HCT116 (cell line): ENCODE data around the gene UMAD1. TPM values are rescaled to one million over a fixed set of nuclear protein-coding genes. Genes with fewer than 3 reads are reported as not detected.

Experiments
- ATAC-seq: fragments of 200-7000 bp; cut with Tn5 transposase; 2 replicates; pipeline ENCODE4 v1.9.1; 2020; ENCODE audit warnings: mild to moderate bottlenecking, moderate library complexity
- BruUV-seq: library from RNA; stranded (reverse); fragments of 400-500 nt; replicated peaks from 2 replicates; lab custom pipeline; 2021; lab: Mats Ljungman, UMichigan
- CTCF ChIA-PET: fragments of 300-600 bp; sonication (Branson Sonifier 250); formaldehyde crosslinking; loops from one replicate; lab custom pipeline; 2021; ENCODE audit warnings: antibody characterized with exemption; lab: Charles Lee
- POLR2A ChIA-PET: fragments of 300-600, 350-600 bp; sonication (Branson Sonifier 250); formaldehyde crosslinking; loops from one replicate; lab custom pipeline; 2021; ENCODE audit warnings: antibody characterized with exemption; lab: Charles Lee
- RAD21 ChIA-PET, 2 experiments: fragments of 300-600 bp; sonication (Branson Sonifier 250); formaldehyde crosslinking; loops; one replicate each; lab custom pipeline; 2023; ENCODE audit warnings: low total read pairs in 2 of 2; ENCODE audit not compliant: uncharacterized antibody in 2 of 2, unreplicated experiment in 2 of 2, low non-redundant PET in 1 of 2; lab: Charles Lee
- DNase-seq: peaks from one replicate; pipeline ENCODE4 v3.0.0-alpha.2; 2010; ENCODE audit warnings: low read depth, low spot score
- H2AFZ ChIP-seq: fragments of 200-600 bp; shearing (Covaris generic), sonication (generic); 2 replicates; pipeline ENCODE4 v1.6.1; 2017; ENCODE audit warnings: low read depth, mixed run types, mixed read lengths, antibody characterized with exemption, low read length; ENCODE audit not compliant: poor library complexity, severe bottlenecking
- H3K27ac ChIP-seq: 2 replicates; pipeline ENCODE4 v1.5.1; 2012; ENCODE audit warnings: low read depth, low read length
- H3K27me3 ChIP-seq: fragments of 200-600 bp; sonication (generic); 2 replicates; pipeline ENCODE4 v1.6.1; 2016; ENCODE audit warnings: mixed run types, low read length, mixed read lengths; ENCODE audit not compliant: insufficient read depth
- H3K36me3 ChIP-seq, 2 experiments: fragments of 200-500 bp in 1 of 2; fragments of 200-600 bp in 1 of 2; sonication (Bioruptor generic) in 1 of 2; sonication (generic) in 1 of 2; 2 replicates each; pipeline versions ENCODE4 v1.5.1 to v1.6.1; 2014 to 2016; ENCODE audit warnings: low read length in 2 of 2, inconsistent platforms in 1 of 2, mixed read lengths in 1 of 2, mixed run types in 1 of 2; ENCODE audit not compliant: insufficient read depth in 2 of 2, control insufficient read depth in 1 of 2
- H3K4me1 ChIP-seq, 2 experiments: fragments of 200-600 bp in 1 of 2; sonication (generic) in 1 of 2; 2 replicates each; pipeline versions ENCODE4 v1.5.1 to v1.6.1; 2012 to 2017; ENCODE audit warnings: low read length in 2 of 2, inconsistent platforms in 1 of 2, mild to moderate bottlenecking in 1 of 2, mixed read lengths in 1 of 2, mixed run types in 1 of 2, moderate library complexity in 1 of 2; ENCODE audit not compliant: insufficient read depth in 2 of 2, control insufficient read depth in 1 of 2
- H3K4me2 ChIP-seq: fragments of 200-600 bp; sonication (generic); 2 replicates; pipeline ENCODE4 v1.6.1; 2017; ENCODE audit warnings: mixed run types, low read length, mixed read lengths
- H3K4me3 ChIP-seq, 2 experiments: fragments of 200-600 bp in 1 of 2; sonication (generic) in 1 of 2; replicated peaks in 1 of 2; 2 replicates each; pipeline ENCODE4 v1.5.1; 2011 to 2016; ENCODE audit warnings: low read length in 2 of 2, control low read depth in 1 of 2, low read depth in 1 of 2, mild to moderate bottlenecking in 1 of 2, mixed read lengths in 1 of 2, mixed run types in 1 of 2
- H3K79me2 ChIP-seq: fragments of 200-600 bp; sonication (generic); 2 replicates; pipeline ENCODE4 v1.6.1; 2017; ENCODE audit warnings: mild to moderate bottlenecking, mixed run types, low read length, moderate library complexity, mixed read lengths; ENCODE audit not compliant: insufficient read depth
- H3K9ac ChIP-seq: fragments of 200-600 bp; sonication (generic); 2 replicates; pipeline ENCODE4 v1.6.1; 2016; ENCODE audit warnings: low read length, mixed read lengths
- H3K9me2 ChIP-seq: fragments of 200-600 bp; sonication (generic), shearing (Covaris generic); 2 replicates; pipeline ENCODE4 v1.6.1; 2017; ENCODE audit warnings: mixed run types, mild to moderate bottlenecking, moderate library complexity; ENCODE audit not compliant: insufficient read depth
- H3K9me3 ChIP-seq, 2 experiments: fragments of 200-500 bp in 1 of 2; fragments of 200-600 bp in 1 of 2; sonication (Bioruptor generic) in 1 of 2; sonication (generic) in 1 of 2; 2 replicates each; pipeline ENCODE4 v1.6.1; 2014 to 2017; ENCODE audit warnings: low read length in 2 of 2, mixed read lengths in 2 of 2, inconsistent platforms in 1 of 2, low read depth in 1 of 2, mild to moderate bottlenecking in 1 of 2, mixed run types in 1 of 2, moderate library complexity in 1 of 2; ENCODE audit not compliant: control insufficient read depth in 1 of 2, insufficient read depth in 1 of 2
- H4K20me1 ChIP-seq: fragments of 200-600 bp; sonication (generic), shearing (Covaris generic); 2 replicates; pipeline ENCODE4 v1.6.1; 2017; ENCODE audit warnings: mixed run types, mild to moderate bottlenecking, moderate library complexity; ENCODE audit not compliant: insufficient read depth
- ATF3 ChIP-seq: IDR thresholded peaks from 2 replicates; pipeline ENCODE4 v1.6.1; 2012
- CEBPB ChIP-seq: IDR thresholded peaks from 2 replicates; pipeline ENCODE4 v1.6.1; 2012; ENCODE audit warnings: low read depth
- CTCF ChIP-seq, 3 experiments: fragments of 200-600 bp in 1 of 3; sonication (generic) in 1 of 3; IDR thresholded peaks in 2 of 3; conservative IDR thresholded peaks in 1 of 3; 2 replicates each; pipeline ENCODE4 v1.5.1; 2012 to 2017; ENCODE audit warnings: low read depth in 2 of 3, low read length in 2 of 3, antibody characterized with exemption in 1 of 3, borderline replicate concordance in 1 of 3, control low read depth in 1 of 3, mild to moderate bottlenecking in 1 of 3, mixed read lengths in 1 of 3, mixed run types in 1 of 3, moderate library complexity in 1 of 3; ENCODE audit not compliant: insufficient read depth in 1 of 3
- ELF1 ChIP-seq: IDR thresholded peaks from 2 replicates; pipeline ENCODE4 v1.6.1; 2012; ENCODE audit warnings: low read depth, borderline replicate concordance
- EZH2 ChIP-seq: fragments of 200-600 bp; sonication (generic); IDR thresholded peaks from 2 replicates; pipeline ENCODE4 v1.6.1; 2017; ENCODE audit warnings: antibody characterized with exemption, mixed run types
- EZH2phosphoT487 ChIP-seq: fragments of 200-600 bp; IDR thresholded peaks from 2 replicates; pipeline ENCODE4 v1.6.1; 2018; ENCODE audit warnings: antibody characterized with exemption, borderline replicate concordance
- JUND ChIP-seq: IDR thresholded peaks from 2 replicates; pipeline ENCODE4 v1.6.1; 2012
- POLR2A ChIP-seq: IDR thresholded peaks from 2 replicates; pipeline ENCODE4 v1.7.0; 2011; ENCODE audit warnings: borderline replicate concordance; ENCODE audit not compliant: insufficient read depth, insufficient read length; ENCODE audit errors: extremely low read depth
- POLR2AphosphoS5 ChIP-seq: IDR thresholded peaks from 2 replicates; pipeline ENCODE4 v1.6.1; 2011; ENCODE audit warnings: mild to moderate bottlenecking, low read depth, low read length, moderate library complexity
- SIN3A ChIP-seq: IDR thresholded peaks from 2 replicates; pipeline ENCODE4 v1.6.1; 2012; ENCODE audit warnings: low read depth
- SP1 ChIP-seq: IDR thresholded peaks from 2 replicates; pipeline ENCODE4 v1.6.1; 2012; ENCODE audit warnings: low read depth
- TCF7L2 ChIP-seq: IDR thresholded peaks from 2 replicates; pipeline ENCODE4 v1.7.0; 2011; ENCODE audit warnings: borderline replicate concordance, inconsistent platforms; ENCODE audit not compliant: insufficient read depth, insufficient read length; ENCODE audit errors: extremely low read depth
- YY1 ChIP-seq: IDR thresholded peaks from 2 replicates; pipeline ENCODE4 v1.6.1; 2011; ENCODE audit warnings: low read length, low read depth, moderate library complexity, mild to moderate bottlenecking; ENCODE audit not compliant: insufficient replicate concordance; ENCODE audit errors: extremely low read depth
- ZFX ChIP-seq: fragments of 450-650 bp; IDR thresholded peaks from 2 replicates; pipeline ENCODE4 v1.6.1; 2017
- ZNF274 ChIP-seq: fragments of 200-500 bp; sonication (Bioruptor generic); IDR thresholded peaks from 2 replicates; pipeline ENCODE4 v1.6.1; 2014; ENCODE audit warnings: mild to moderate bottlenecking, low read depth, low read length, inconsistent platforms
- intact Hi-C: fragments of 100-400 bp; cut with micrococcal nuclease; formaldehyde crosslinking; loops from 2 replicates; pipeline ENCODE4 v1.10.0; 2022
- total RNA-seq: library from RNA; stranded (reverse); gene quantifications from one replicate; pipeline ENCODE4 v1.2.1, GENCODE V29; 2021; ENCODE audit not compliant: unreplicated experiment
- TF ChIP-seq, protein P1 (sequence below): IDR thresholded peaks from 2 replicates; pipeline ENCODE4 v1.6.1; 2012
- TF ChIP-seq, protein P2 (sequence below): IDR thresholded peaks from 2 replicates; pipeline ENCODE4 v1.6.1; 2011; ENCODE audit warnings: mild to moderate bottlenecking, low read length, moderate library complexity; ENCODE audit not compliant: insufficient replicate concordance; ENCODE audit errors: extremely low read depth

The UMAD1 gene
- total RNA-seq, 1 experiment from 2014 or later, result 12.7 TPM

- TF ChIP-seq EZH2 (no peak), ELF1 (no peak), SIN3A (no peak), YY1 (no peak), CEBPB (no peak), EZH2phosphoT487 (no peak)
Measured at GRCh38 chr7:7742223-7742622, 101.7 kb downstream of the UMAD1 start (continued).

- H3K36me3 ChIP-seq, result no peaks in the 10 kb centered on the region
- H3K27ac ChIP-seq, result no peak overlapping the region
- H3K4me3 ChIP-seq, result no peak overlapping the region
- no TSS peak for BruUV-seq
- no peaks in the 10 kb centered on the region for H3K9me2 ChIP-seq
- H2AFZ ChIP-seq, result no peak overlapping the region
- TF ChIP-seq CEBPB, result no peak
- TF ChIP-seq EZH2phosphoT487, result no peak
- no peak for TF ChIP-seq SIN3A
- TF ChIP-seq ZNF274, result no peak
- no peak for TF ChIP-seq YY1
- no peak for TF ChIP-seq JUND
- TF ChIP-seq, protein P1, sequence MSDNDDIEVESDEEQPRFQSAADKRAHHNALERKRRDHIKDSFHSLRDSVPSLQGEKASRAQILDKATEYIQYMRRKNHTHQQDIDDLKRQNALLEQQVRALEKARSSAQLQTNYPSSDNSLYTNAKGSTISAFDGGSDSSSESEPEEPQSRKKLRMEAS, result no peak
- no peak for TF ChIP-seq EZH2
- no peak for TF ChIP-seq SP1
- no peak for TF ChIP-seq CTCF (IDR thresholded peaks at IDR 0.05 in 2 of 3, conservative IDR thresholded peaks at IDR 0.05 in 1 of 3; ENCODE audit: borderline replicate concordance in 1 of 3, insufficient read depth in 1 of 3, low read depth in 2 of 3, low read length in 2 of 3)
- TF ChIP-seq, protein P2, sequence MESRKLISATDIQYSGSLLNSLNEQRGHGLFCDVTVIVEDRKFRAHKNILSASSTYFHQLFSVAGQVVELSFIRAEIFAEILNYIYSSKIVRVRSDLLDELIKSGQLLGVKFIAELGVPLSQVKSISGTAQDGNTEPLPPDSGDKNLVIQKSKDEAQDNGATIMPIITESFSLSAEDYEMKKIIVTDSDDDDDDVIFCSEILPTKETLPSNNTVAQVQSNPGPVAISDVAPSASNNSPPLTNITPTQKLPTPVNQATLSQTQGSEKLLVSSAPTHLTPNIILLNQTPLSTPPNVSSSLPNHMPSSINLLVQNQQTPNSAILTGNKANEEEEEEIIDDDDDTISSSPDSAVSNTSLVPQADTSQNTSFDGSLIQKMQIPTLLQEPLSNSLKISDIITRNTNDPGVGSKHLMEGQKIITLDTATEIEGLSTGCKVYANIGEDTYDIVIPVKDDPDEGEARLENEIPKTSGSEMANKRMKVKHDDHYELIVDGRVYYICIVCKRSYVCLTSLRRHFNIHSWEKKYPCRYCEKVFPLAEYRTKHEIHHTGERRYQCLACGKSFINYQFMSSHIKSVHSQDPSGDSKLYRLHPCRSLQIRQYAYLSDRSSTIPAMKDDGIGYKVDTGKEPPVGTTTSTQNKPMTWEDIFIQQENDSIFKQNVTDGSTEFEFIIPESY, result no peak
- no peak for TF ChIP-seq TCF7L2
- TF ChIP-seq ELF1, result no peak
- TF ChIP-seq POLR2A, result no peak
- TF ChIP-seq POLR2AphosphoS5, result no peak
- no peak for TF ChIP-seq ATF3
- no peak for TF ChIP-seq ZFX
- H4K20me1 ChIP-seq, result no peaks in the 10 kb centered on the region
- ATAC-seq (no peak), DNase-seq (no peak)
- H3K4me1 ChIP-seq, result no peaks in the 10 kb centered on the region
- RAD21 ChIA-PET, result no interaction called here
- H3K9ac ChIP-seq, result no peak overlapping the region
- no peaks in the 10 kb centered on the region for H3K9me3 ChIP-seq
- POLR2A ChIA-PET, result no interaction called here
- H3K4me2 ChIP-seq, result no peak overlapping the region
- intact Hi-C loops, result no loop called here
- no peaks in the 10 kb centered on the region for H3K27me3 ChIP-seq
- CTCF ChIA-PET, result no interaction called here
- H3K79me2 ChIP-seq, result no peaks in the 10 kb centered on the region
Measured at GRCh38 chr7:7745258-7745657, 104.7 kb downstream of the UMAD1 start.
